GM12891 (cell line): Measurements from ENCODE around the gene SLC7A6.

Experiments used
- PAX5 ChIP-seq: IDR thresholded peaks from 2 replicates; pipeline ENCODE4 v1.6.1; 2011; ENCODE audit warnings: low read length, moderate library complexity, mild to moderate bottlenecking; ENCODE audit not compliant: insufficient read depth, severe bottlenecking
- POLR2A ChIP-seq: IDR thresholded peaks from 2 replicates; pipeline ENCODE4 v1.6.1; 2011; ENCODE audit warnings: low read depth, low read length, control low read depth
- POLR2AphosphoS5 ChIP-seq: IDR thresholded peaks from 2 replicates; pipeline ENCODE4 v1.6.1; 2011; ENCODE audit warnings: low read depth, low read length, control low read depth
- TAF1 ChIP-seq: IDR thresholded peaks from 2 replicates; pipeline ENCODE4 v1.6.1; 2011; ENCODE audit warnings: low read depth, low read length, control low read depth

- TF ChIP-seq POLR2A (no peak), POLR2AphosphoS5 (no peak), TAF1 (no peak), PAX5 (no peak)
Measured at GRCh38 chr16:68291227-68291626, 26.9 kb downstream of the SLC7A6 start.
